GM20431 (cell line): Measurements from ENCODE around the gene RXFP1.
"Not testable (repeated sequence)": the region's sequence is repeated elsewhere in the genome, so short reads cannot be mapped to it uniquely, and the experiment has no call there.

Source experiments
- in situ Hi-C: fragments of 300-500 bp; cut with MseI, MboI; formaldehyde crosslinking; loops from one replicate; pipeline ENCODE4 v1.15.0; 2020; ENCODE audit warnings: low sequenced_read_pairs; ENCODE audit not compliant: unreplicated experiment

RXFP1 gene

DNA sequence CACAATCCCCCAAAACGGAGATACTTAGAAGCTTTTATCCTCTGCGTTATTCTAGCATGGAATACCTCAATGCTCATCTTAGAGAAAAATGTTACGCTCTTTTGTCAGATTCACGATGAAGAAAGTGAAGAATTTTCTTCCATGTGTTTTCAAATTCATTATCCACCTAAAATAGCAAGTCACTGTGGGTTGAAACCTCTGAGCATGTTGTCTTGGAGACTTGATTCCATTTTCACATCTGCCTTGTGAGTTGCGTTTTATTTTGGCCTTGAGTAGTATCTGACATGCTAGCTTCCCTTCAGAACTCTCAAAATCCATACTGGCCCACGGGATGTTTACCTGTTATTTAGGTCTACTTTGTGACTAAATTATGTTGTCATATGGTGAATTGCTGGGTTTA is 83.7 kb downstream of the RXFP1 start:
- in situ Hi-C loops, result no loop called here

- in situ Hi-C loops, result no loop called here
Measured at GRCh38 chr4:158606969-158607368, 85.3 kb downstream of the RXFP1 start.

- in situ Hi-C loops, result no loop called here
Measured at GRCh38 chr4:158609116-158609515, 87.4 kb downstream of the RXFP1 start.

GRCh38 chr4:158610790-158611189 is 89.1 kb downstream of the RXFP1 start:
- in situ Hi-C loops, result no loop called here

- in situ Hi-C loops, result no loop called here
Measured at GRCh38 chr4:158613046-158613445, 91.4 kb downstream of the RXFP1 start.

DNA sequence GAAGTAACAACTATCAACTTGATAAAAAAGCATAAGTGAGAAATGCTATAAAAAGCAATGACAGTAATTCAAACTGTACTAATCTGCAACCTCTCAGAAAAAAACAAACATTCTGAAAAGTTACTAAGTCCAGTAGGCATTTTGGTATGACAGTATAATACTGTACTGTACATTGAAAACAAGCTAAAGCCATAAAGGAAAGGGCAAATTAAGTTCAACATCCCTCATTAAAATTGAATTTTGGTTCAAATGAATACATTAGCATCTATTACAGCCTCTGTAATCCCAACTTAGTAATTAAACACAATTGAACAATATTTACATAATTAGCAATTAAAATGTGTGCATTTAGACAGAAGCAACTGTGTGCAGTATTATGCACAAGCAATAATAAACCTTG is 96.3 kb downstream of the RXFP1 start:
- in situ Hi-C loops, result no loop called here

GRCh38 chr4:158621729-158622128 is 100.0 kb downstream of the RXFP1 start:
- in situ Hi-C loops, result no loop called here

GRCh38 chr4:158622251-158622650 is 100.6 kb downstream of the RXFP1 start:
- in situ Hi-C loops, result no loop called here

DNA sequence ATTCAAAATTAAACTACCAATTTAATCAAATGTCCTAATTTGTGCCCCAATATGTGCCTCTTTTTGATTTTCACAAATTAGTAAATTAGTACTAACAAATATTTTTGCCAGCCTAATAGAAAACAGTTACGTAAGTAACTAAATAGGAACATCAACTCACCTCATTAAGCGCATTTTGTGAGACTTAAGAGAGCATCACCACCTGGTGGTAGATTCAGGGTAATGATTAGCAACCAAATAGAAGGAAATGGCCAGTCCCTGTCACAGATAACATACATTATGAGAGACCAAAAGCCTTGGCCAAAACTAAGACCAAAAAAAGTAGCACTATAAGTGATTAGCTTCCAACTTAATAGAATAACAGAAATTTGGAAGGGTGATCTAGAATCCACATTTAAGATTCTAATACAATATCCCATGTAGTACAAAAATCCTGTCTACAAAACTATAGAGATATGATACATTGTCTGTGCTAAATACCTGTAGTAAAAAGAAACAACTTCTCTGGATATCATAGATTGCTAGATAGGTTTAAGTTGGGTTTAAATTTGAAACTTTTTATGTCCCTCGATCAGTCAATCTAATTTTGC is 103.3 kb downstream of the RXFP1 start:
- in situ Hi-C loops, result loop anchor here (25.0 kb wide), 1 partner anchor 363 kb away; no protein-coding TSS in a partner anchor

DNA sequence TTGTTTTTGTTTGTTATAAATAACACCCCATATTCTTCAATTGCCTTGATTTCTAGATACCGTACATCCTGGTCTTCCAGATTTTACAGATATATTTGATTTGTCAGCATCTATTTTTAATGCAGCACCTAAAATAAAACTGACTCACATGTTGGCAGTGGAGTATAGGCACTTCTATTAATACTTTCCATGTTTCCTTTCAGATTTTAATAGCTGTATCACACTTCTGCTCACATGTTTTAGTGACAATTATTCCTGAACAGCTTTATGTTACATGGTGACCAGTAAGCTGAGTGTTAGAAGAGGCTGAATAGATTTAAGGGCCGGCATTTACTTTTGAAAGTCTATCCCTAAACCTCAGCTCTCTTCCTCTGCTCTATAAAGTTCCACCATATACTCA is 103.9 kb downstream of the RXFP1 start:
- in situ Hi-C loops, result loop anchor here (25.0 kb wide), 1 partner anchor 363 kb away; no protein-coding TSS in a partner anchor

- in situ Hi-C loops, result loop anchor here (25.0 kb wide), 1 partner anchor 369 kb away; no protein-coding TSS in a partner anchor
Measured at GRCh38 chr4:158630893-158631292, 109.2 kb downstream of the RXFP1 start.

DNA sequence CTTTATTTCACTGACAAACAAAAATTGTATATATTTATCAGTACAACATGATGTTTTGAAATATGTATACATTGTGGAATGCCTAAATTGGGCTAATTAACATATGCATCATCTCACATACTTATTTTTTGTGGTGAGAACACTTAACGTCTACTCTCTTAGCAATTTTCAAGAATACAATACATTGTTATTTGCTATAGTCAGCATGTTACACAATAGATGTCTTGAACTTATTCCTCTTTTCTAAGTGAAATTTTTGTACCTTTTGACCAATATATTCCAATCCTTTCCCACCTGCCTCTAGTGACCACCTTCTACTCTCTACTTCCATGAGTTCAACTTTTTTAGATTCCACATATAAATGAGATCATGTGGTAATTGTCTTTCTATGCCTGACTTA is 114.9 kb downstream of the RXFP1 start:
- in situ Hi-C loops, result loop anchor here (25.0 kb wide), 1 partner anchor 374 kb away; no protein-coding TSS in a partner anchor

DNA sequence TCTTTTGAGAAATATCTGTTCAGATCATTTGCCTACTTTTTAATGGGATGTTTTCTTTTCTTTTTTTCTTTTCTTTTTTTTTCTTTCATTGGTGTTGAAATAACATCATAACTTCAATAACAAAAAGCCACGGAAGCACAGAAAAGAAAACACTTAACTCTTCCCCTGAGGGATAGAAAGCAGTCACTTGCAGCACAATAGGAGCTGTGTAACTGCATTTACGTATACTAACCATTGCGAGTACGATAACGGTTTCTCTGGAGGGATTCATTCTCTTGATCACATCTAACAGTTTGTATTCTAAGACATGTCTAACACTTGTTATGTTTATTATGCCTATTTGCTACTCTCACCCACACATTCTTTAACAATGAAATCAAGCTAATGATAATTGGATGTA is 122.7 kb downstream of the RXFP1 start:
- in situ Hi-C loops, result loop anchor here (25.0 kb wide), 1 partner anchor 382 kb away; no protein-coding TSS in a partner anchor

DNA sequence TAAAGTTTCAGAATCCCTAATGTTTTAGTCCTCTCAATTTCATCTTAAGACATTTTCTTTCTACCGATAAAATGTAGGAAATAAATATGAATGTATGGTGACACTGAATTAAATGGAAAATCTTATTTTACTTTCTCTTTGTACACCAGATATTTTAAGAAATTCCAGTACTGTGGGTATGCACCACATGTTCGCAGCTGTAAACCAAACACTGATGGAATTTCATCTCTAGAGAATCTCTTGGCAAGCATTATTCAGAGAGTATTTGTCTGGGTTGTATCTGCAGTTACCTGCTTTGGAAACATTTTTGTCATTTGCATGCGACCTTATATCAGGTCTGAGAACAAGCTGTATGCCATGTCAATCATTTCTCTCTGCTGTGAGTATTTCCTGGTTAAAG is 123.1 kb downstream of the RXFP1 start:
- in situ Hi-C loops, result loop anchor here (25.0 kb wide), 1 partner anchor 382 kb away; no protein-coding TSS in a partner anchor

GRCh38 chr4:158649111-158649680 is 127.5 kb downstream of the RXFP1 start:
- in situ Hi-C loops, result loop anchor here (25.0 kb wide), 1 partner anchor 387 kb away; no protein-coding TSS in a partner anchor

DNA sequence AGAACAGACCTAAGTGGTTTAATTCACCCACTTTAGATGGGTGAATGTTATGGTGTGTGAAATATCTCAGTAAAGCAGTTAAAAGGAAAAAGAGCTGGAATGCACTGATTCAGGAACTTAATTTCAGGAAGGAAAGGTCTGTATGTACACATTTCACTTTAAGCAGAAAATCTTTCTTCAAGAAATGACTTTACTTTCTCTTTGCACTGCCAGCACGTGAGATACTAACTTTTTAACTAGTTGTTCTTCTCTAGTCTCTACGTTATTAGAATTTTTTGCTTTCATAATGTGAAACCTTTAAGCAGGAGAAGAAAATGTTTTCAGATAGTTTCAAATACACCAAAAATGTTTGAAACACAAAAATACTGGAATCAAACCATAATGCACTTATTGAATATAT is 131.2 kb downstream of the RXFP1 start:
- in situ Hi-C loops, result no loop called here

DNA sequence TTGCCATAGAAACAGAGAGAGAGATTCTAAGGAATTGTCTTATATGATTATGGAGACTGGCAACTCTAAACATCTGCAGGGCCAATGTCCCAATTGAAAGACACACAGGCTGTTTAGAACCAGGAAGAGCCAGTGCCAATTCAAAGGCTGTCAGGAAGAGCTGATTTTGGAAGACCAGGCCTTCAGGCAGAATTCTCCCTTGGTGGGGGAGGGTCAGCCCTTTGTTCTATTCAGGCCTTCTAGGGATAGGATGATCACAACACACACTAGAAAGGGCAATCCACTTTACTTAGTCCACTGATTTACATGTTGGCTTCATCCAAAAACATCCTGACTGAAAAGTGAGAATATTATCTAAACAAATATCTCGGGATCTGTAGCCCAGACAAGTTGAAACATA is 134.8 kb downstream of the RXFP1 start:
- in situ Hi-C loops, result no loop called here

DNA sequence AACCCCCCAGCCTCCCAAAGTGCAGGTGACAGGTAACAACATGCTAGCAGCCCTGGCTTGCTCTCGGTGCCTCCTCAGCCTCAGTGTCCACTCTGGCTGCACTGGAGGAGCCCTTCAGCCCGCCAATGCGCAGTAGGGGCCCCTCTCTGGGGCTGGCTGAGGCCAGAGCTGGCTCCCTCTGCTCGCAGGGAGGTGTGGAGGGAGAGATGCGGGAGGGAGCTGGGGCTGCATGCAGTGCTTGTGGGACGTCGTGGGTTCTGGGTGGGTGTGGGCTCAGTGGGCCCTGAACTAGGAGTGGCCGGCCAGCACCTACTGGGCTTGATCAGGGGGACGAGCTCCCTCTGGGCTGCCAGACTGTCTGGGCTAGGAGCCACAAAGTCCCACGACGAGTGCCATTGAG is 135.6 kb downstream of the RXFP1 start:
- in situ Hi-C loops, result no loop called here

DNA sequence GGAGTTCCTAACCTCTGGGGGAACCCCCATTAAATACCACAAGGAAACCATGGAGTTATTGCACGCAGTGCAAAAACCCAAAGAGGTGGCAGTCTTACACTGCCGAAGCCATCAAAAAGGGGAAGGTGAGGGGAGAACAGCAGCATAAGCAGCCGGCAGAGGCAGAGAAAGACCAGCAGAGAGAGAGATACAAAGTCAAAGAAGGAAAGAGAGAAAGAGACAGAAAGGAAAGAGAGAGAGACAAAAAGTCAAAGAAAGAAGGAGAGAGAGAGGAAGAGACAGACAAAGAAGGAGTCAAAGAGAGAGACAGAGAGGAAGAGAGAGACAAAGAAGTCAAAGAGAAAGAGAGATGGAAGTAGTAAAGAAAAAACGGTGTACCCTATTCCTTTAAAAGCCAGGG is 141.6 kb downstream of the RXFP1 start:
- in situ Hi-C loops, result not testable (repeated sequence)

DNA sequence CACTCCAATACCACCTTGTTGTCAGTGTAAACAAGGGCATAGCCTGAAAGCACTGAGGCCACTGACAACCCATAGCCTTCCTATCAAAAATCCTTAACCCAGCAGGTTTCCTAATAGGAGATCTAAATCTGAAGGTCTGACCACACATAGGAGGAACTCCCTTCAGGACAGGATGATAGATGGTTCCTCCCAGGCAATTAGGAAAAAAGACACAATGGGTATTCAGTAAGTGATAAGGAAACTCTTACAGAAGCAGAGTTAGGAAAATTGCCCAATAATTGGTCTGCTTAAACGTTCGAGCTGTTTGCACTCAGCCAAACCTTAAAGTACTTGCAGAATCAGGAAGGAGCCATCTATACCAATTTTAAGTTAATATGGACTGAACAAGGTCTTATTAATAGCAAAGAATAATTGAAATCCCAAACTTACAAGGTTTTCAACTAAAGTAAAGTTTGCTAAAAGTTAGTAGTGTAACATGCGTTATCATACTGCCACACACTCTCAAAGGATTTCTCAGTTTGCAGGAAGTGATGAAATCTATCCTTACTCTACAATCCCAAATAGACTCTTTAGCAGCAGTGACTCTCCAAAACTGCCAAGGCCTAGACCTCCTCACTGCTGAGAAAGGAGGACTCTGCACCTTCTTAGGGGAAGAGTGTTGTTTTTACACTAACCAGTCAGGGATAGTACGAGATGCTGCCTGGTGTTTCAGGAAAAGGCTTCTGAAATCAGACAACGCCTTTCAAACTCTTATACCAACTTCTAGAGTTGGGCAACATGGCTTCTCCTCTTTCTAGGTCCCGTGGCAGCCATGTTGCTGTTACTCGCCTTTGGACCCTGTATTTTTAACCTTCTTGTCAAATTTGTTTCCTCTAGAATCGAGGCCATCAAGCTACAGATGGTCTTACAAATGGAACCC is 142.3 kb downstream of the RXFP1 start:
- in situ Hi-C loops, result not testable (repeated sequence)

DNA sequence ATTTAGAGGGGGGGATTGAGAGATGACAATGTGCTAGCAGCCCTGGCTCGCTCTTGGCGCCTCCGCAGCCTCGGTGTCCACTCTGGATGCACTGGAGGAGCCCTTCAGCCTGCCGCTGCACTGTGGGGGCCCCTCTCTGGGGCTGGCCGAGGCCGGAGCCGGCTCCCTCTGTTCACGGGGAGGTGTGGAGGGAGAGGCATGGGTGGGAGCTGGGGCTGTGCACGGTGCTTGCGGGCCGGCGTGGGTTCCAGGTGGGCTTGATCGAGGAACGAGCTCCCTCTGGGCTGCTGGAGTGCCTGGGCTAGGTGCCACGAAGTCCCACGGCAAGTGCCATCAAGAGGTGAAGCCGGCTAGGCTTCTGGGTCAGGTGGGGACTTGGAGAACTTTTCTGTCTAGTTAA is 143.1 kb downstream of the RXFP1 start:
- in situ Hi-C loops, result no loop called here
